Sigmoid colon (tissue), 4 donors: ENCODE data around the gene RASD1.

ENCODE experiments used
- EP300 ChIP-seq, 4 donors: sonication (generic); formaldehyde crosslinking; IDR thresholded peaks; one replicate each; pipeline ENCODE4 v1.6.1; 2017; ENCODE audit warnings: antibody characterized with exemption in 4 of 4
- POLR2A ChIP-seq, 2 donors: fragments of 450-650 bp; IDR thresholded peaks; one replicate each; pipeline ENCODE4 v1.6.1; 2016; ENCODE audit warnings: antibody characterized with exemption in 2 of 2, mild to moderate bottlenecking in 2 of 2, moderate library complexity in 2 of 2
- POLR2AphosphoS5 ChIP-seq, 4 donors: sonication (generic); formaldehyde crosslinking; IDR thresholded peaks; one replicate each; pipeline ENCODE4 v1.6.1; 2017; ENCODE audit warnings: antibody characterized with exemption in 4 of 4
- TF ChIP-seq, protein P1 (sequence below), 4 experiments: fragments of 450-650 bp in 3 of 4; fragments of 200-600 bp in 1 of 4; IDR thresholded peaks; one replicate each; pipeline ENCODE4 v1.5.1; 2016 to 2019; ENCODE audit warnings: antibody characterized with exemption in 4 of 4, mild to moderate bottlenecking in 3 of 4, moderate library complexity in 2 of 4

DNA sequence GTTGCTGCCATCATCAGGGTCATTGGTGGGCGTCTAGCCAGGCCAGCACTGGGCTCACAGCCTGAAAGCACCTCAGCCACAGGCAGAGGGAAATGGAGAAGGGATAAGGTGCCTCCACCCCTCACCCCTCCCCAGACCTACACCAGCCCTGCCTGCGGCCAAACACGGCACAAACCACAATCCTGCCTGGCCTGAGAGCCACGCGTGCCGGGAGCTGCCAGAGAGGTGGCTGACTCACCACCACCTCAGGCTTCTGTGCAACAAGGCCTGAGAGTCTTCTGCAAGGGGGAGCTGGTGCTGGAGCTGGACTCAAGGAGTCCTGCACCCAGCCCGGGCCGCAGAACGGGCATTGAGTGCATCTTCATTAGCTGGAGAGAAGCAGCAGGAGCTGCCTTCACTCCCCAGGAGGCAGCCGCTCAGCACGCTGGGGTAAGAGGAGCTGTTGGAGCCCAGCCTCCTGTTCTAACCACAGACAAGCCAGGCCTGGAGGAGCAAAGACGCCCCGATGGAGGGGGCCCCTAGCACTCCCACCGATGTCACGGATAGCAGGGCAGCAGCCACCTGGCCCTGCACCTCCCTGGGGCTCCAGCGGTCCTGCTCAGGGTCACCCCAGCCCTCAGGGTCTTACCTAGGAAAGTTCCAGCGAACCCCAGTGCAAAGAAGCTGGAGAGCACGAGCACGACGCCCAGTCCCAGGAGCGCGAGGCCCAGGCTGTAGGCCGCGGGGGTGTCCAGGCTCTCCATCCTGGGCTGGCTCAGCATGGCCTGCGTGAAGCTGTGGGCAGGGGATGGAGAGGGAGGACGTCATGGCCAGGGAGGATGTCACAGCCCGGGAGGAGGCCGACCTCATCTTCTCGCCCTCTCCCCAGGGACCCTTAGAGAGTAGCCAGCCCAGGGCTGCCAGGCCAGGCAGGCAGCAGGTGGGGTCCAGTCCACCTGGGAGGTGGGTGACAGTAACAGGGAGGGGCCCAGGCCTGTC is 16.0 kb upstream of the RASD1 start:
- TF ChIP-seq, protein P1, sequence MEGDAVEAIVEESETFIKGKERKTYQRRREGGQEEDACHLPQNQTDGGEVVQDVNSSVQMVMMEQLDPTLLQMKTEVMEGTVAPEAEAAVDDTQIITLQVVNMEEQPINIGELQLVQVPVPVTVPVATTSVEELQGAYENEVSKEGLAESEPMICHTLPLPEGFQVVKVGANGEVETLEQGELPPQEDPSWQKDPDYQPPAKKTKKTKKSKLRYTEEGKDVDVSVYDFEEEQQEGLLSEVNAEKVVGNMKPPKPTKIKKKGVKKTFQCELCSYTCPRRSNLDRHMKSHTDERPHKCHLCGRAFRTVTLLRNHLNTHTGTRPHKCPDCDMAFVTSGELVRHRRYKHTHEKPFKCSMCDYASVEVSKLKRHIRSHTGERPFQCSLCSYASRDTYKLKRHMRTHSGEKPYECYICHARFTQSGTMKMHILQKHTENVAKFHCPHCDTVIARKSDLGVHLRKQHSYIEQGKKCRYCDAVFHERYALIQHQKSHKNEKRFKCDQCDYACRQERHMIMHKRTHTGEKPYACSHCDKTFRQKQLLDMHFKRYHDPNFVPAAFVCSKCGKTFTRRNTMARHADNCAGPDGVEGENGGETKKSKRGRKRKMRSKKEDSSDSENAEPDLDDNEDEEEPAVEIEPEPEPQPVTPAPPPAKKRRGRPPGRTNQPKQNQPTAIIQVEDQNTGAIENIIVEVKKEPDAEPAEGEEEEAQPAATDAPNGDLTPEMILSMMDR (IDR thresholded peaks at IDR 0.05) = no peak
- TF ChIP-seq POLR2A (IDR thresholded peaks at IDR 0.05) (no peak), POLR2AphosphoS5 (IDR thresholded peaks at IDR 0.05) (no peak), EP300 (IDR thresholded peaks at IDR 0.05) (no peak)
